Breast epithelium (tissue), 3 donors: ENCODE results near the gene HUNK.

Source experiments
- POLR2A ChIP-seq: fragments of 450-650 bp; IDR thresholded peaks from one replicate; pipeline ENCODE4 v1.6.1; 2016; ENCODE audit warnings: antibody characterized with exemption, mild to moderate bottlenecking, moderate library complexity
- POLR2AphosphoS5 ChIP-seq, 3 donors: sonication (generic); formaldehyde crosslinking; IDR thresholded peaks; one replicate each; pipeline ENCODE4 v1.6.1; 2017; ENCODE audit warnings: antibody characterized with exemption in 3 of 3
- TF ChIP-seq, protein P1 (sequence below), 3 donors: fragments of 450-650 bp; IDR thresholded peaks; one replicate each; pipeline ENCODE4 v1.5.1; 2016 to 2017; ENCODE audit warnings: antibody characterized with exemption in 3 of 3, mild to moderate bottlenecking in 3 of 3, moderate library complexity in 3 of 3

DNA sequence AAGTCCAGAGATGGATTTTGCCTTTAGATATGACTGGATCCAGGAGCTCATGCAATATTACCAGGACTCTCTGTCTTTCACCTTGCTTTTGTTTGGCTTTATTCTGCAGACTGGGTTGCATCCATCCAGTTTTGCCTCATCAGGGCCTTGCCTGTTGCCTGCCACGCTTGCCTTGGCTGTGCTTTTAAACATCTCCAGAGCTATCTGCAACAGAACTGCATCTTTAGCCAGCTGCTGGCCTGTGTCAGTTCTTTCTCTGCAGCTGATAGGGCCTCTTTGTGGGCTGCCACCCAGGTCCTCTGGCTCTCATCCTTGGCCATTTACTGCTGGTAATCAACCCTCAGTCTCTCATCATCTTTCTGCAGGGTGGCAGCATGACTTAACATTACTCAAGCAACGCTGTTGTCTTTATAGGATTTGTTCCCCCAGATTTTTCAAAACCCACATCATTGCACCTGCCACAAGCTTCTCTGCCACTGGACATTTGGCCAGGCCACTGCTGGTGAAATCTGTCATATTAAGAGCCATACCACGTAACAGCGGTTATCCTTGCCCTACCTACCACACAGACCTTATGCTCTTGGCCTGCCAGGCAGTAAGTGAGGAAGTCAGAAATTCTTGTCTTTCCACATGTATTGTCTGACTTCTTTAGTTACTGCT is 24.4 kb upstream of the HUNK start:
- TF ChIP-seq, protein P1, sequence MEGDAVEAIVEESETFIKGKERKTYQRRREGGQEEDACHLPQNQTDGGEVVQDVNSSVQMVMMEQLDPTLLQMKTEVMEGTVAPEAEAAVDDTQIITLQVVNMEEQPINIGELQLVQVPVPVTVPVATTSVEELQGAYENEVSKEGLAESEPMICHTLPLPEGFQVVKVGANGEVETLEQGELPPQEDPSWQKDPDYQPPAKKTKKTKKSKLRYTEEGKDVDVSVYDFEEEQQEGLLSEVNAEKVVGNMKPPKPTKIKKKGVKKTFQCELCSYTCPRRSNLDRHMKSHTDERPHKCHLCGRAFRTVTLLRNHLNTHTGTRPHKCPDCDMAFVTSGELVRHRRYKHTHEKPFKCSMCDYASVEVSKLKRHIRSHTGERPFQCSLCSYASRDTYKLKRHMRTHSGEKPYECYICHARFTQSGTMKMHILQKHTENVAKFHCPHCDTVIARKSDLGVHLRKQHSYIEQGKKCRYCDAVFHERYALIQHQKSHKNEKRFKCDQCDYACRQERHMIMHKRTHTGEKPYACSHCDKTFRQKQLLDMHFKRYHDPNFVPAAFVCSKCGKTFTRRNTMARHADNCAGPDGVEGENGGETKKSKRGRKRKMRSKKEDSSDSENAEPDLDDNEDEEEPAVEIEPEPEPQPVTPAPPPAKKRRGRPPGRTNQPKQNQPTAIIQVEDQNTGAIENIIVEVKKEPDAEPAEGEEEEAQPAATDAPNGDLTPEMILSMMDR (IDR thresholded peaks at IDR 0.05) = no peak
- TF ChIP-seq POLR2A (no peak), POLR2AphosphoS5 (IDR thresholded peaks at IDR 0.05) (no peak)
